G401.6 (cell line): ENCODE measurements around the gene TP53TG5.

Experiments used
- FAIRE-seq: peaks from 2 replicates; lab custom pipeline; 2012; peaks lifted over from hg19 to GRCh38; lab: Jason Lieb, UNC

The TP53TG5 gene

DNA sequence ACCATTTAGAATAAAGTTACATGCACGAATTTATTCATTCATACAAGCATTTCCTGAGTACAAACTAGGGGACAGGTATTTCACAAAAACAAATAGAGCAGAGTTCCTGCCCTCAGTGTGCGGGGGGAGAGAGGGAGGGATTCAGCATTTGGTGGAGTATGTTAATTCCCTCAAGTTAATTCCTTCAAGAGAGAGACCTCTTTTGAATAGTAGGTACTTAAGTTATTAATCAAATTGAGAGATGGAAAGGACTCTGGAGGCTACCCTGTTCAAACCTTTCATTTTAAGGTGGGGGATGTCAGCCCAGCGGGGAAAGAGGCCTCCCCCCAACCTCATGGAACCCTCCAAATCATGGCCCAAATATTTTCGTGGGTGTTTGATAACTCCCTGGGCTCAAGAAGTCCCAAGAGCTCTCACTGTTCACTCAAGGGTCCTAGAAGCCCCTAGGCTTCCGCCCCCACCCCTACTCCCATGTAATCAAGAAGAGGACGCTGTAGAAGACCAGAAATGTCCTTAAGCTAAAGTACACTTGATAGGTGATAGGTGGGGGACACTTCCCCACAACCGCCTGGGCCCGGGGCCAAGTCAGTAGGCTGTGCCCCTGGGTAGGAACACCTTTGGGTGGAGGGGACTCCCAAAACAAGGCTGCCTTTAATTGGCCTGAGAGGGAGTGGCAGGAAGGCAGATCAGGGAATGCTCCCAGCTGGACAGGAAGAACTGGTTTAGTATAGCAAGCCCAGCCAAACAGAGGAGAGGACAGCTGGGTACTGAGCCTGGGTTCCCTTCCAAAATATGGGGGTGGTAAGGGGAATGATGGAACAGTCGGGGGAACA, 32.8 kb downstream of the TP53TG5 start:
- no peak for FAIRE-seq

DNA sequence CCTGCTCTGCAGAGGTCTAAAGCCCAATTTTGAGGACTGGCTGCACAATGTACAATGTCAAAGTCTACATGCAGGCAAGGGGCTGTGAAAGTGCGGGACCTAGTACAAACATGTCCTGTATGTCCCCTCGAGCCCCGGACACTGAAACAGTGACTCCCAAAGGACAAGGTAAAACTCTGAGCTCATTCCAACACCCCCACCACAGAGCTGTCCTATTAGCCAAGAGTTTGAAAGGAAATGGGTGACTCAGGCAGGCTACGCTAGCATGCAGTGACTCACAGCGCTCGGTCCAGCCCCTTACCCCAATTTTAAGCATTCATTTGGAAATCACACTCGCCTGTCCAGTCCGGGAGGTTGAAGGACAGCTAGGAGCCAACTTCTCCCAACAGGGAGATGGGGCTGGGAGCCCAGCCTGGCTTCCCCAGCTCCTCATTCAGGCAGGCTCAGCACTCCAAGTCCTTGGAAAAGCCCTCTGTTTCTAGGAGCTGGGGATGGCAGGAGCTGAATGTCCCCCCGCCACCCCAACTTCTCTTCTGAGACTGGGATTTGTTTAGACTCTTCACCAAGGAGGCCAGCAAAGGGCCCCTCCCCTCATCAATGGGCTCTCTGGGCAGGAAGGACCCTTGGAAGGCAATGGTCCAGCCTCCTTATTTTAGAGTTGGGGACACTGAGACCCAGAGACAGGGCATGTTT, 33.8 kb downstream of the TP53TG5 start:
- no peak for FAIRE-seq

DNA sequence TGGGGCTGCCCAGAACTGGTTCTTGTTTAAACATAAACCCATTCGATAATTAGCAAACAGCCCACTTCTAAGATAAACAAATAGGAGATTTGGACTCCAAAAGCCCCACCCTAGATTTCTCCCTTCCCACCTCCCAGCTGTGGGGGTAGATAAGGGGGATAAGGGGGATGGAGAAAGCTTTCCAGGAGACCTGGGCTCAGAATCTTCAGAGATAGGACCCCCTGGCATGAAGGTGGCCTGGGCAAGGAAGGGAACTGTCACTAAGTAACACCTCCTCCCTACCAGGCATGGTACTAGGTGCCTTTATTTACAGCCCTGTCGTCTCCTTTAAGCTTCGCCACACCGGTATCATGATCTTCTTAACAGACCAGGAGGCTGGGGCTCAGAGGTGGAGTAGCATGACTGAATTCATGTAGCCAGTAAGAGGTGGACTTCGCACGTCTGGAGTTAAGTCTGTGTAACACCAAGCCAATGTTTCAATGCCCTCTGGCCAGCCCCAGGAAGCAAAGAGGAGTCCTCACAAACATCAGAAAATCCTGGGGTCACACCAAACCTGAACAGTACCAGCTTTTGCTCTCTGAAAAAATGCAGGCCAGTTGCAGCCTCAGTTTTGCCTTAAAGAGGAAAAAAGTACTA, 34.5 kb downstream of the TP53TG5 start:
- FAIRE-seq, result no peak

DNA sequence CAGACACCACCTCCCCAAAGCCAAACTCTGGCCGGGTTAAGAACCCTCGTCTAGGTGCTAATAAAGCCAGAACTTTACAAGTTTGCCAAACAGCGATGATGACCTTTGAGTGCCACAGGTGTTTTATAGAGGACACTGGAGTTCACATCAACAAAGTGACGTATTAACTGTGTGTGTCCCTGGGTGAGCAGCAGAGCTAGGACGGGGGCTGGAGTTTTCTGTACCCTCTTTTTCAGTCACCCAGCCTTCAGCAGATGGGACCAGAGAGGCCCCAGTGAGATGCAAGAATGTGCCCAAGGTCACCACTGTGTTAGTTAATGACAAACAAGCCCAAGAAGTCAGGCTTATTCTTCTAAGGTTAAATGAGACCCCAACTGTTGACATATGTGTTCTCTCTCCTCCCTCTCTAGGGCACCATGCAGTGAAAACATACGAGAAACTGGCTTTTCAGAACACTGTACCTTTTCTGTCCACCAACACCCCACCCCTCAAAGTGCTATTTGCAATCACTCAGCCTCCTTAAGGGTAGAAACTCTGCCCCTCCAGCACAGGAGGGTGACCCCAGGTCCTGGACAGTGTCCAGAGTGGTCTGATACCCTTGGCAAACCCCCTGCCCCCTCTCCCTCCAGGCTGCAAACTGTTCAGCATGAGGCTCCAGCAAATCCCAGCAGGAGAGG, 35.1 kb downstream of the TP53TG5 start:
- no peak for FAIRE-seq

DNA sequence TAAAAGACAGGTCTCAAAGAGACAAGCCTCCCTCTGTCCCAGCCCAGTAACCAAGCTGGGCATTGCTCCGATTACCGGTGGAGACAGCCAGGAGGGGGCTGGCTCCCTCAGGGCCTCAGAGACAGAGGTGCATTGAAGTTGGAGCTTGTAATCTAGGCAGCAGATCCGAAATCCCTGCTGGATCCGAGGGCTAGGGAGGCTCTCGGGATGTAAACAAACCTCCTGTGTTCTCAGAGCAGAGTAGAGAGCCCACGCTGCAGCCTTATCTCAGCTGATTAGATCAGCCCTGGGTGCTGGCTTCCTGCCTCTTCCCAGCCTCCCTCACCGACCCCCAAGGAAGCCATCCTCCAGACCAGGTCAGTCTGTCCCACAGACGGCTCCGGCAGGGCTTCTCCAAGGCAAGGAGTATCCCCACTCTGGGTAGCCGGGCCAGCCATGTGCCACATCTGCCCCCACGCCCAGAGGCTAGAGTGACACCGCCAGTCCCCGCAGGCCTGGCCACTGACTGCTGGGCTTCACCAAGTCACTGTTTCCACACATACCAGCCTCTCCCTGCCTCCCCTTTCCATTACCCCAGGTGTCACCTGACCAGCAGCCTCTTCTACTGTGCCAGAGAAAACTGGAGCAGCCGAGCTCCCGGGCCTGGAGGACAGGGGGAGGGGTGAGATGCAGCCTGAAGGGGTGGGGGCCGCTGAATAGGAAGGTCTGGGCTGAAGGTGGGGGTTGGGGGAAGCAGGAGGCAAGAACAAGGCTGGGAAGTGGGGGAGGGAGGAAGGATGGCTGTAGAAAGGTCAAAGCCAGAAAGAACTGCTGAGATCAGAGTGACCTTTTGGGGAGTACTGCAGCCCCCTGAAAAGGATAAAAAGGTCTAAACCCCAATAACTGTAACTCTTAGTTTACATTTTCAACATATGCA, 35.9 kb downstream of the TP53TG5 start:
- no peak for FAIRE-seq

DNA sequence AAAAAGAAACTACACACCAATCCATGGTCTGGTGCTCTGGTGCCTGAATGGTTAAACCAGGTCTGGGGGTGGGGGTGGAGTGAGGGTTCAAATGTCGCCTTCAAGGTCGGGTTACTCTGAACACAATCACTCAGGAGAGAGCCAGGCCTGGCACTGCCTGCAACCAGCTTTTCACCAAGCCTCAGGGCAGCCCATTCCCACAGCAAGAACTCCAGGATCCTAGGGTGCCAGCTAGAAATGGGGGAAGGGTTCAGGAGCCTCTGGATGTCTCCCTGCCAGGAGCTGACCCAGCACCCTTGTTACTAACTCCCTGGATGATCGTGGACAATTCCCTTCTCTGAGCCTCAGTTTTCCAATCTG, 36.6 kb downstream of the TP53TG5 start:
- no peak for FAIRE-seq

DNA sequence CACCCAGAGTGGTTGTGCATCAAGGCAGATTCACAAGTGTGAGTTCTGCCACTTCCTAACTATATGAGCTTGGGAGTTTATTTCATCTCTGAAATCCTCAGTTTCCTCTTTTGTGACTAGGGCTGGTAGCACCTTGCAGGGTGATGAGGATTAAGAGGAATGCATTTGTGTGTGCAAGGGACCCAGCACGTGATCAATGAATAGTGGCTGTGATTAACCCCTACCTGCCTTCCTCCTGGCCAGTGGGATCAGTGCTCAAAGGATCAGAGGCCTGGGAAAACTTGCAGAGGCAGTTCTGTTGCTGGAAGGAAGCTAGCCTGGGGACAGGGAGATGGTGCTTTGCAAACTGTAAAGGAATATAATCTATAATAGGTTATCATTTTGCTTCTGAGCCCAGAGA, 37.2 kb downstream of the TP53TG5 start:
- FAIRE-seq, result no peak

DNA sequence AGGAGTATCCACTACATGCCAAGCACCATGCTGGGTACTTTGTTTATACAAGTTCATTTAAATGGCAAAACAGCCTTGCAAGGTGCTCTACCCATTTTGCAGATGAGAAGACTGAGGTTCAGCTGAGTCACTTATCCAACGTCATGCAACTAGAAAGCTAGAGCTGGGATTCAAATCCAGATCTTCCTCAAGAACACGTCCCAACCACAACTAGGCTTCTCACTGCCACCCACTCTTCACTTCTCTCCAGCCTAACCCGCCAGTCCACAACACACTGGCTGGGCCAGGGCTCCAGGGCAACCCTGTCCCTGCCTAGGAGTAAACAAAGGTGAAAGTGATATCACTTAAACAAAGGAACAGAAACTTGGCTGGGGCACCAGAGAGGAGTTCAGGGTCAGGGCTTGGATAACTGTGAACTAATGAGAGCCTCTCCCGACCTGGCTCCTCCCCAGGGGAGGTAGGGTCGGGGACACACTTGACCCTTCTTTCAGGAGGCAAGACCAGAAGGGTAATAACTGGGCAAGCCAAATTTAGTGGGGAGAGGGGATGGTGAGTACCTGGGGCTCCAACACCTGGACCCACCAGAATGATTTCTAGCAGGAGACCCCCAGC, 37.8 kb downstream of the TP53TG5 start:
- FAIRE-seq, result no peak

DNA sequence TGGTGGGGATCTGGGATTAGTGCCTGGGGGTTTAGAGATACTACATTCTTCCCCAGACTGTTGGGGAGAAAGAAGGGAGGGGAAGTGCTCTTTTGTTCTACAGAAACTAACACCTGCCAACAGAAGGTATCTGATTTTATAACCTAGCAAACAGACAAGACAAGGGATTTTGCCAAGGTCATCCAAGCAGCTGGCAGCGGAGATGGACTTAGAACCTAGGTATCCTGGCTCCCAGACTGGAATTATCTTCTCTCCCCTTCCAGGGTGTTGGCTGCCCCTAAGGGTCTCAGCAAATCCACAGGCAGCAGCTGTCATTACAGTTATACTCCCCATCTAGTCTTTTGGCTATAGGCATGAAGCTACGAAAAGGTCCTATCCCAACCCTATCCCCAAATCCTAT, 38.3 kb downstream of the TP53TG5 start:
- no peak for FAIRE-seq

DNA sequence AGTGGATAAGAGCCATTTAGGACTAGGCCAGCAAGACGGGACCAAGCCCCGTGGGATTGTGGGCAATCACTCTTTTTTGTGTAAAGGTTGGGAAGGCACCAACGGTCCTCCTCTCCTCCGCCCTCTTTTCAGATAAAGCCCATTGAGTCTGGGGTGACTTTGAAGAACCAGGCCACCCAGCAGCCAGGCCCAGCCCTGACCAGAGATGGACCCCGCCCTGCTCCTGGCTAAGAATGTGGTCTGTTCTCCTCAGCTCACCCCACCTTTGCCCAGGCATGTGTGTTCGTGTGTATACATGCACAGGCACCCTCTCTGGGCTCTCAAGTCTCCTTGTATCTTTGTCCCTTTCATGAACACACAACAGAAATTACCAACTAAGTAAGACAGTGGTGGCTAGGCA, 39.0 kb downstream of the TP53TG5 start:
- FAIRE-seq, result no peak

DNA sequence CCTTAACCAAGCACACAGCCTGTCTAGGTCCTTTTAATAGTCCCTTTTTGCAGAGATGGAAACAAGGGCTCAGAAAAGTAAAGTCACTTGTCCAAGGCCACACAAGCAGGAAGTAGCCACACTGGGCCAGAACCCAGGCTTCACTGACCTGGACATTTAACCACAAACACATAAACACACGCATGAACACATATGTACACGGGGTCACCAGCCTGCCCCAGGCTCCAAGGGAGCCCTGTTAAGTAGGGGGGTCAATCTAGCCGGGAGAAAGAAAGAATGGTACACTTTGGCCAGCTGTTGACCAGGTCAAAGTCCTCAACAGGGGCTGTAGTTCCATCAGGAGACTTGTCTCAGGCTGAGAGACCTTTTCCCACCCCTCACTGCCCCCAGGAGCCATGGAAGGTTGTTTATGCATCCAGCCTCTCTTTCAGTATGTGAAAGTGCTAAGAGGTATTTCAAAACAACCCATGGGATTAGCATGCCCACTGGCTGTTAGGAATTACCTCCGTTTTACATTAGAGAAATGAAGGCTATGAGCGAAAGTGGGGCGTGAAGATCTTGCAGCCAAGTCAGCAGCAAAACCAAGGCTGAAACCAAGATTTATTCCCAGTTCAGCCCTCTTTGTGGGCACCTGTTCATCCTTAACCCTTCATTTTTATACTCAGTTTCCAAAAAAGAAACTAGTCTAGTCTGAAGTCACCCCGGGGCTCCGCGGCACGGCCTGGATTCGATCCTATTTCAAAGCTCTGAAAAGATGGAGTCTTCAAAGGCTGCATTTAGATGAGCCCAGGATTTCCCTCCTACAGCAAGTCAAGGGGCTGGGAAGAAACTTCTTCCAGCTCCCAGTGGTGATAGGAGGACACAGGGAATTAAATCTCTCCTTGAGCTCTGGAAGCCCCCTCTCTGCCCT, 39.7 kb downstream of the TP53TG5 start:
- FAIRE-seq, result no peak

DNA sequence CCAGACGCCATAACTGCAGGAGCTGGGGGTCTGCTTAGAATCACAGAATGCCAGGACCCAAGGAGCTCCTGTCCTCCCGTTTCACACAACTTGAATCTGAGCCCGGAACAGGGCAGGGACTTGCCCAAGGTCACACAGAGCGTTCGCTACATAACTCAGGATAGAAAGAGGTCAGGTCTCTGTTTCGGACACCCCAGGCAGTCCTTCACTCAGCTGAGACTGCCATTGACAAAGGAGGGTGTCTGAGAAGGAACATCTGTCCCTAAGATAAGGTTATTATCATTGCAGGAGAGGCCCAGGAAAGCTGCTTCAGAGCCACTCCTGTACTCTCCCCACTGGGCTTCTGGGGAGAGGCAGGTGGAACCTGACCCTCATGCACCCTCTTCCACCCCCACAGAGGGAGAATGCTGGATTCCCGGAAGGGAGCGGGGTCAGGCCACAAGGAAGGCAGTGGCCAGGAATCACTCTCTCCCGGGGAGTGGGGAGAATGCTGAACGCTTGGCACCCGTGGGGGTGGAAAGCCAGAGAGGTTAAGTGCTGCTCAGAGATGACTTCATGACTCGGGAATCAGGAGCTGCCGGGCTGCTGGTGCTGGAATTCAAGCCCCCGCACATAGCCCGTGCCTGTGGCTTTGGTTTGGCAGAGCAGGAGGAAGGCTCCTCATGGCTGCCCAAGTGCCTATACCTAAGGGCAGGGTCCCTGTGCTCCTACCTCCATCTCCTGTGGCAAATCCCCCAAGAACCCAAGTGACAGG, 40.6 kb downstream of the TP53TG5 start:
- no peak for FAIRE-seq

DNA sequence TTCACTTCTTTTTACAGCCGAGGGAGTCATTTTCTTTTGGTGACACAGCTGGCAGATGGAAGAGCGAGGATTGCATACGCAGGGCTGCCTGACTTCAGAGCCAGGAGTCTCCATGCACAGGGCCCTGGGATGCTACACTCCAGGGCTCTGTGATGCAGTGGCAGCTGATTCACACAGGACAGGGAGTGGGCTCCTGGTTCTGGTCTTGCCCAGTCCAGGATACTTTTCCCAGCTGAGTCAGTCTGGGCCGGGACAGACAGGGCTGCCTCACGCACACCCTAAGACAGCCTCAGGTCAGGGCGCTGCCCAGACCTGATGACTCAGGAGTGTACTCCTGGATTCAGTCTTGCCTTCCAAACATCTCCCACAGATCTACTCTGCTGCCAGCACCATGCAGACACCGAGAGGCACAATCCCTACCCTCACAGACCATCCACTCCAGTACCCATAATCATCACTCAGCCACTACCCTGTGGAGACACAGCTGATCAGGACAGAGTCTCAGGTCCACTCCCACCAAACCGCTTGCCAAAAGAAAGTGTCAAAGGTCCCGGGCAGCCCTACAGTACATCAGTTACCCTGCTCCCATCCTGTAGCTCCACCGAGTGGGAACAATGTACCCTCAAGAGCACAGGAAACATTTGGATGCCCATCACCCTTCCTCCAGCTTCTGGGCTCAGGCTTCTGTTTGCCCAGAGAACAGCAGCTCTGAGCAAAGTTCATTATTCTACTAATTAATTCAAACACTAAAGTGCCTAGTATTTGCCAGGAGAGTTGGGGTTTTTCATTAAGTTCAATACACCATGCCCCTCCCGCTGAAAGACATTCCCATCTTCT, 41.4 kb downstream of the TP53TG5 start:
- no peak for FAIRE-seq

DNA sequence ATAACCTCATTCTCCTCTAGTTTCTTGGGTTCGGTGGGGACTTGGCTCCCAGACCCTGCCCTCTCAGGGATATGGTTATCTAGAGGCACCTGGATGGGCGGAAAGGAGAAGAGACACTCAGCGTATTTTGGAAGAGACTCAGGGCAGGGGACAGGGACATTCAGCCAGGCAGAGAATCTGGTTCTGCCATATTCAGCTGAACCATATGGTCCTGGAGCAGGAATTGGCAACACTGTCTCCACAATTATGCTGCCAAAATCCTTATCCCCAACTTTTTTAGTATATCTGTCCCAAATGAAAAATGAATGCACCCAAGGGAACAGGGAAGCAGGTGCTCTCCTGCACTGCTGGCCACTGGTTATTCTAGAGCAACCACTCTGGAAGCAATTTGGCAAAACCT, 47.6 kb downstream of the TP53TG5 start:
- no peak for FAIRE-seq

DNA sequence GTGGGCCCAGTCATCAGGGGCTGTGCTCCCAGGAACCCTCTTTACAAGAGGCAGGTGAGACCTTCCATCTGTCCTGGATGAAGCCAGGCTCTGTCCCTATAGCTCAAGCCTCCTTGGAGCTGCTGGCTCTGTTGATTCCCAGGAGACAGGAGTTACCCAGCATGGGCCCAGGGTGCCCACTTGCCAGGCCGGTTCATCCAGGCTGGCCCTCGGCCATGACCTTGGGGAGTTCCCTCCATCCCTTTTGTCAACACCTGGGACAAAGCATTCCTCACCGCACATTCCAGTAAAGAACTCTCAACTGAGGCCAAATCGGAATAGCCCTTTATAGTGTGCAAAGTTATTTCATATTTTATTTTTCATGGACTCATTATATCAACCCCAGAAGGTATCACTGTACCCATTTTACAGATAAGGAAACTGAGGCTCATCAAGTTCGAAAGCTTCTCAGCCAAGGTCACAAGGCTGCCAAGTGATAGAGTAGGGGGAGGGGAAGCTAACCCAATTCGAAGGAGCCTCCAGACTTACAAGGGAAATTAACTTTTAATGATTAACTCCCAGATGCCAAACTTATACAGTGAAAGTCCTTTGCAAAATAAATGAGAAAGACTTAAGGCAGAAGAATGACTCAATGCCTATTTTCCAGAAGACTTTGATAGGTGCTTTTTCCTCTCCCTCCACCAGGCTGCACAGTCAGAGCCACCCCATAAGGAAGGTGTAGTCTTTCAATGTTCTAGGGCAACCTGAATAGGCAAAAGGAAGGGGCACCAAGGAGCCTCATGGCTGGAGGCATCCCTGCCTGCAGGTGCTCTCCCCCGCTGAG, 48.4 kb downstream of the TP53TG5 start:
- no peak for FAIRE-seq

DNA sequence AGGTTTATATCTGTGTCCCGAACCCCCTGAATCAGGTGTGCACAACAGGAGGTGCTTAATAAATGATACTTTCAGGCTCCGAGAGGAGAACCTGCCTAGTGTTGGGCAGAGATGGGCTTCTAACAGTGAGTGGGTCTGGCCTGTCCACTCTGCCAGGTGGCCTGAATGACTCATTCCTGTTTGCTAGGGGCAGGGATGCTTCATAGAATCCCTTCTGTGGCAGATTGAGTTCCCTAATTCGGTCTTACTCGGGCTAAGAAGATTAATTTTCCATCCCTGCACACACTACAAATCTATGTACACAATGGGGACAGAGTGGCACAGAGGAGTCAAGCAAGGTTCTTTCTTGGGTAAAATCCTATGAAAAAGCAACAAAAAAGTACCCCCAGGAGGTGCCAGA, 49.7 kb downstream of the TP53TG5 start:
- no peak for FAIRE-seq

DNA sequence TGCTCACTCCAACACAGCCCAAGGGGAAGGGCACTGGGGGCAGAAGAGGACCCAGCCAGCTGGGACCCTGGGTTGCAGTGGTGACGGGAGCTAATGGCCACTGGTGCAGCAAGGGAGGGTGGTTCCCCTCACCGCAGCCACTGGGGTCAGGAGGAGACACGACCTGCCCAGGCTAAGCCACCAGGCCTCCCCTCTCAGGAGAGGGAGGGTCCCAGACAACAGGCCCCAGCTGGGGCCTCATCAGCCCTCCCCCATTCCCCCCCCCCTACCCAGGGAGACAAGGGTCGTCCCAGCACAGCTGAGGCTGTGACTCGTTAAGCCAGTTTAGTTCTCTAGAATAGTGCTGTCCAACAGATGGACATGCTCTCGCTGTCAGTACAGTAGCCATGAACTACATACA, 52.8 kb downstream of the TP53TG5 start:
- FAIRE-seq, result no peak

DNA sequence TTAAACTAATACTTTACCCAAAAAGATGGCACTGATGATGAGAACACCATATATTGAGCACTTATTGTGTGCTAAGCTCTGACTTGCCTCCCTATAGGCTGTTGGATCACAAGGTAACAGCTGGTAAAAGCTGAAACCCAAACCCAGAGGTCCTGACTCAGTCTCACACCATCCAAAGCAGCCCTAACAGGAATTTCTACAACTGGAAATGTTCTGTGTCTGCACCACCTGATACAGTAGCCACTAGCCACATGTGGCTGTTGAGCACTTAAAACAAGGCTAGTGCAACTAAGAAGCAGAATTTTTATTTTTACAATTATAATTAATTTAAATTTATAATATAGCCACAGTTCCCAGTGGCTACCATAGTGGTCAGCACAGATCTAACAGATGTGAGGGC, 54.4 kb downstream of the TP53TG5 start:
- no peak for FAIRE-seq
